Measurements from ENCODE around the gene ZNF311. TPM values are rescaled to one million over a fixed set of nuclear protein-coding genes. Genes with fewer than 3 reads are reported as not detected.

ZNF311 gene
- total and polyA plus RNA-seq, 9 of the 15 experiments (the other 6 are each of a cell fraction or from before 2014, with no cell fraction given): 5.1 to 10.0 (median 7.5) TPM

DNA sequence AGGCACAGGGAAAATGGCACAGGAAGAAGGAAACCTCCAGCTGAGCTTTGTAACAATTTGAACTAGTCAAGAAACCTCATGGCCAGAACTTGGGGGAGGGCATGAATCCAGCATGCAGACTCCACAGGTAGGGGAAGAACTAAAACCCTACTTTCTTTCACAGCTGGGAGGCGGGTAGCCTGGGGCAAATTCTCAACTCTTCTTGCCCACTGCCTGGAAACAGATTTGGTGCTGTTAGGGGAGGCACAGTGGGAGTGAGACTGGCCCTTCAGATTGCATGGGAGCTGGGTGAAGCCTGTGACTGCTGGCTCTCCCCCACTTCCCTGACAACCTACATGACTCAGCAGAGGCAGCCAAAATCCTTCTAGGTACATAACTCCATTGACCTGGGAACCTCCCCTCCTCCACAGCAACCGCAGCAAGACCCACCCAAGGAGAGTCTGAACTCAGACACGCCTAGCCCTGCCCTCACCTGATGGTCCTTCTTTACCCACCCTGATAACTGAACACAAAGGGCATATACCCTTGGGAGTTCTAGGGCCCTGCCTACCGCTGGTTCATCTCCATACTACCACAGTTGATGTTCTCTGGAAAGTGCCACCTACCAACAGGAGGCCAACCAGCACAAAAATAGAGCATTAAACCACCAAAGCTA lies 44.1 kb downstream of the ZNF311 start (continued):
- TF ChIP-seq MEIS2 (IDR thresholded peaks at IDR 0.05; ENCODE audit: partially characterized antibody) (peak; percentile 53), CC2D1A (IDR thresholded peaks at IDR 0.05) (peak; percentile 58; the same call in 1 of the 2 replicates), ZNF507 (tag; conservative IDR thresholded peaks at IDR 0.05) (no peak), TRIM24 (IDR thresholded peaks at IDR 0.05) (peak; percentile 70 to 83), NFE2 (IDR thresholded peaks at IDR 0.05; ENCODE audit: low read depth) (peak; percentile 99), BACH1 (tag; IDR thresholded peaks at IDR 0.05) (peak; percentile 59; the same call in 1 of the 2 replicates), BHLHE40 (IDR thresholded peaks at IDR 0.05; ENCODE audit: low read length) (0 out of 2 replicates have a peak, but pooled peaks have one; percentile 10), STAT5A (IDR thresholded peaks at IDR 0.05; ENCODE audit: borderline replicate concordance, low read length) (peak; percentile 39; the same call in 1 of the 2 replicates), POLR2A (conservative IDR thresholded peaks at IDR 0.05) (peak; percentile 69), MAFK (IDR thresholded peaks at IDR 0.05; ENCODE audit: low read length) (peak; percentile 90), ZNF134 (CRISPR knock-in tag; conservative IDR thresholded peaks at IDR 0.05) (peak; percentile 70), MIER1 (IDR thresholded peaks at IDR 0.05; ENCODE audit: low read depth) (peak; percentile 7; the same call in 1 of the 2 replicates), TFAM (CRISPR knock-in tag; conservative IDR thresholded peaks at IDR 0.05) (no peak), HNRNPH1 (optimal IDR thresholded peaks at IDR 0.05; ENCODE audit: low read depth, low read length) (no peak), ZNF175 (CRISPR knock-in tag; IDR thresholded peaks at IDR 0.05; ENCODE audit: low read depth) (peak; percentile 83; the same call in 1 of the 2 replicates), HIVEP1 (CRISPR knock-in tag; IDR thresholded peaks at IDR 0.05) (peak; percentile 77; the same call in 1 of the 2 replicates)
- TF ChIP-seq, protein P1, sequence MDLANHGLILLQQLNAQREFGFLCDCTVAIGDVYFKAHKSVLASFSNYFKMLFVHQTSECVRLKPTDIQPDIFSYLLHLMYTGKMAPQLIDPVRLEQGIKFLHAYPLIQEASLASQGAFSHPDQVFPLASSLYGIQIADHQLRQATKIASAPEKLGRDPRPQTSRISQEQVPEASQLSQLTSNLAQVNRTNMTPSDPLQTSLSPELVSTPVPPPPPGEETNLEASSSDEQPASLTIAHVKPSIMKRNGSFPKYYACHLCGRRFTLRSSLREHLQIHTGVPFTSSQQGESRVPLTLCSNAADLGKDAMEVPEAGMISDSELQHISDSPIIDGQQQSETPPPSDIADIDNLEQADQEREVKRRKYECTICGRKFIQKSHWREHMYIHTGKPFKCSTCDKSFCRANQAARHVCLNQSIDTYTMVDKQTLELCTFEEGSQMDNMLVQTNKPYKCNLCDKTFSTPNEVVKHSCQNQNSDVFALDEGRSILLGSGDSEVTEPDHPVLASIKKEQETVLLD (IDR thresholded peaks at IDR 0.05): peak; percentile 80
- TF ChIP-seq, protein P2, sequence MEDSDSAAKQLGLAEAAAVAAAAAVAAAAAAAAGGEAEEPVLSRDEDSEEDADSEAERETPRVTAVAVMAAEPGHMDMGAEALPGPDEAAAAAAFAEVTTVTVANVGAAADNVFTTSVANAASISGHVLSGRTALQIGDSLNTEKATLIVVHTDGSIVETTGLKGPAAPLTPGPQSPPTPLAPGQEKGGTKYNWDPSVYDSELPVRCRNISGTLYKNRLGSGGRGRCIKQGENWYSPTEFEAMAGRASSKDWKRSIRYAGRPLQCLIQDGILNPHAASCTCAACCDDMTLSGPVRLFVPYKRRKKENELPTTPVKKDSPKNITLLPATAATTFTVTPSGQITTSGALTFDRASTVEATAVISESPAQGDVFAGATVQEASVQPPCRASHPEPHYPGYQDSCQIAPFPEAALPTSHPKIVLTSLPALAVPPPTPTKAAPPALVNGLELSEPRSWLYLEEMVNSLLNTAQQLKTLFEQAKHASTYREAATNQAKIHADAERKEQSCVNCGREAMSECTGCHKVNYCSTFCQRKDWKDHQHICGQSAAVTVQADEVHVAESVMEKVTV (CRISPR knock-in tag; IDR thresholded peaks at IDR 0.05): no peak
- TF ChIP-seq, protein P3, sequence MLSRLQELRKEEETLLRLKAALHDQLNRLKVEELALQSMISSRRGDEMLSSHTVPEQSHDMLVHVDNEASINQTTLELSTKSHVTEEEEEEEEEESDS (CRISPR knock-in tag; IDR thresholded peaks at IDR 0.05): no peak
- TF ChIP-seq, protein P4, sequence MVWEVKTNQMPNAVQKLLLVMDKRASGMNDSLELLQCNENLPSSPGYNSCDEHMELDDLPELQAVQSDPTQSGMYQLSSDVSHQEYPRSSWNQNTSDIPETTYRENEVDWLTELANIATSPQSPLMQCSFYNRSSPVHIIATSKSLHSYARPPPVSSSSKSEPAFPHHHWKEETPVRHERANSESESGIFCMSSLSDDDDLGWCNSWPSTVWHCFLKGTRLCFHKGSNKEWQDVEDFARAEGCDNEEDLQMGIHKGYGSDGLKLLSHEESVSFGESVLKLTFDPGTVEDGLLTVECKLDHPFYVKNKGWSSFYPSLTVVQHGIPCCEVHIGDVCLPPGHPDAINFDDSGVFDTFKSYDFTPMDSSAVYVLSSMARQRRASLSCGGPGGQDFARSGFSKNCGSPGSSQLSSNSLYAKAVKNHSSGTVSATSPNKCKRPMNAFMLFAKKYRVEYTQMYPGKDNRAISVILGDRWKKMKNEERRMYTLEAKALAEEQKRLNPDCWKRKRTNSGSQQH (CRISPR knock-in tag; IDR thresholded peaks at IDR 0.05): no peak
